Hematopoietic multipotent progenitor cell (in vitro differentiated cells): Measurements from ENCODE around the gene GPR83. TPM values are rescaled to one million over a fixed set of nuclear protein-coding genes. Genes with fewer than 3 reads are reported as not detected.
"Not testable (repeated sequence)": the region's sequence is repeated elsewhere in the genome, so short reads cannot be mapped to it uniquely, and the experiment has no call there.

Experiments
- DNase-seq, 3 donors: peaks; one replicate each; pipeline ENCODE4 v3.0.0-alpha.2; 2011 to 2015; ENCODE audit warnings: low read depth in 2 of 3, low spot score in 2 of 3
- total RNA-seq: library from RNA; depleted of rRNA; stranded (reverse); fragments of >200 nt; gene quantifications from one replicate; pipeline ENCODE4 v1.2.3, GENCODE V29; 2012

GPR83 gene
- total RNA-seq = not detected

GRCh38 chr11:94400839-94401772, at the start of gene GPR83:
Gene GPR83, minus strand, starts transcription at chr11:94401419. Its CDS starts 172 bp downstream, at chr11:94401247.
- DNase-seq = peak in 2 of 3 donors; percentile 10 to 11

- no peak for DNase-seq
Observed at GRCh38 chr11:94450048-94450447, 48.8 kb upstream of the GPR83 start.

- DNase-seq = no peak
Observed at GRCh38 chr11:94449437-94449836, 48.2 kb upstream of the GPR83 start.

GRCh38 chr11:94449029-94449428, 47.8 kb upstream of the GPR83 start:
- no peak for DNase-seq

GRCh38 chr11:94447149-94447548, 45.9 kb upstream of the GPR83 start:
- DNase-seq = no peak

GRCh38 chr11:94445641-94446040, 44.4 kb upstream of the GPR83 start:
- DNase-seq = no peak

GRCh38 chr11:94433049-94433448, 31.8 kb upstream of the GPR83 start:
- no peak for DNase-seq

GRCh38 chr11:94424662-94425061, 23.4 kb upstream of the GPR83 start:
- no peak for DNase-seq

GRCh38 chr11:94424011-94424410, 22.8 kb upstream of the GPR83 start:
- DNase-seq = no peak

GRCh38 chr11:94423507-94423906, 22.3 kb upstream of the GPR83 start:
- no peak for DNase-seq

GRCh38 chr11:94418123-94418765, 17.0 kb upstream of the GPR83 start:
- DNase-seq = peak in 1 of 3 donors; percentile 9

GRCh38 chr11:94417386-94417987, 16.3 kb upstream of the GPR83 start:
- peak in 2 of 3 donors; percentile 12 to 61 for DNase-seq

GRCh38 chr11:94405062-94405833, 4.0 kb upstream of the GPR83 start:
- no peak for DNase-seq

- no peak for DNase-seq
Observed at GRCh38 chr11:94402355-94402754, 1.1 kb upstream of the GPR83 start.

- DNase-seq = no peak
Observed at GRCh38 chr11:94401773-94402265, 600 bp upstream of the GPR83 start.

GRCh38 chr11:94400457-94400838, 771 bp downstream of the GPR83 start:
- no peak for DNase-seq

- DNase-seq = no peak
Observed at GRCh38 chr11:94400050-94400449, 1.2 kb downstream of the GPR83 start.

GRCh38 chr11:94398101-94398500, 3.1 kb downstream of the GPR83 start:
- DNase-seq = no peak

- DNase-seq = no peak
Observed at GRCh38 chr11:94396282-94396681, 4.9 kb downstream of the GPR83 start.

GRCh38 chr11:94391937-94392336, 9.3 kb downstream of the GPR83 start:
- DNase-seq = not testable (repeated sequence)

- no peak for DNase-seq
Observed at GRCh38 chr11:94379613-94380012, 21.6 kb downstream of the GPR83 start.
